Retinal pigment epithelial cell (primary cell): Measurements from ENCODE around the gene ADRB2.
"Not testable (repeated sequence)": the region's sequence is repeated elsewhere in the genome, so short reads cannot be mapped to it uniquely, and the experiment has no call there.

ENCODE experiments used
- DNase-seq: peaks from one replicate; pipeline ENCODE4 v3.0.0-alpha.2; 2010; ENCODE audit warnings: low read depth
- H3K4me3 ChIP-seq: 2 replicates; pipeline ENCODE4 v1.5.1; 2011; ENCODE audit warnings: mild to moderate bottlenecking, low read length, control low read depth, moderate library complexity
- CTCF ChIP-seq: conservative IDR thresholded peaks from 2 replicates; pipeline ENCODE4 v1.5.1; 2011; ENCODE audit warnings: low read depth, low read length, control low read depth, inconsistent platforms

The ADRB2 gene

GRCh38 chr5:148794729-148795561 is 31.5 kb upstream of the ADRB2 start:
- TF ChIP-seq CTCF = no peak
- H3K4me3 ChIP-seq = no peak overlapping the region
- DNase-seq = no peak

GRCh38 chr5:148796936-148797335 is 29.5 kb upstream of the ADRB2 start:
- TF ChIP-seq CTCF = no peak
- no peak overlapping the region for H3K4me3 ChIP-seq
- DNase-seq = no peak

GRCh38 chr5:148798786-148799185 is 27.6 kb upstream of the ADRB2 start:
- no peak for DNase-seq
- no peak overlapping the region for H3K4me3 ChIP-seq
- TF ChIP-seq CTCF = no peak

GRCh38 chr5:148799737-148800527 is 26.5 kb upstream of the ADRB2 start:
- no peak for DNase-seq
- H3K4me3 ChIP-seq = no peak overlapping the region
- TF ChIP-seq CTCF = no peak

- DNase-seq = no peak
- no peak for TF ChIP-seq CTCF
- no peak overlapping the region for H3K4me3 ChIP-seq
These were observed 24.6 kb upstream of the ADRB2 start for GRCh38 chr5:148801682-148802276.

GRCh38 chr5:148803451-148803850 is 23.0 kb upstream of the ADRB2 start:
- not testable (repeated sequence) for DNase-seq, H3K4me3 ChIP-seq

- H3K4me3 ChIP-seq = no peak overlapping the region
- TF ChIP-seq CTCF = no peak
- DNase-seq = no peak
These were observed 22.0 kb upstream of the ADRB2 start for GRCh38 chr5:148804393-148804792.
